NCI-H2107 treated with DMSO at 0.1 percent for 48 hours (cell line): Measurements from ENCODE around the gene MDM1.

Source experiments
- DNase-seq: peaks from one replicate; lab custom pipeline; 2025; ENCODE audit not compliant: unreplicated experiment; lab: John Stamatoyannopoulos, UW

Gene MDM1

DNA sequence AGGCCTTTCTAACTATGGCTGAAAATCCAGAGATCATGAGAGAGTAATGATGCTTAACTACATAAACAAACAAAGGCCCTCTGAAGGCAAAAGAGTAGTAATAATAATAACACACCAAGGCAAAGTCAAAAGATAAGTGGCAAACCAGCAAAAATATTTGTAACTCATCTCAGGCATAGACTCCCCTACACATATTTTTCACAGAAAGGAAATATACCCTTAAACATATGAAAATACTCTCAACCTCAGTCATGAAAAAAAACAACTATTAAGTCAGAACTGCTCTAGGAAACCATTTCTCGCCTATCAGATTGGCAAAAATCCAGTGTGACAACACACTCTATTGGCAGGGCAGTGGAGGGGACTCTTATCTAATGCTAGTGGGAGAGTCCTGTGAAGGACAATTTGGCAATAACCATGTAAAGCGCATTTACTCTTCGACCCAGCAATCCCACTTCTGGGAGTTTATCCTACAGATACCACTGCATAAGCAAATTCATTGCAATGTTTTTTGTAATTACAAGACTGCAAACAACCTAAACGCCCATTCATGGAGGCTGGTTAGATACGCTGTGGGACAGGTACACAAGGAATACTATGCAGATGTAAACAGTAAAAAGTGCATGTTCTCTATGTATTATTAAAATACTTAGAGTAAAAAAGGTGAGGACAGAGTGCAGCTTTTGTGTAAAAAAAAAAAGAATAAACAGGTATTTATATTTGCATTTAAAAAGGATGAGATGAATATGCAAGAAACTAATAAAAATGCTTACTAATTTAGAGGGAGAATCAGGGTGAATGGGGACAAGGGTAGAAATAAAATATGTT, 52.7 kb downstream of the MDM1 start:
- no peak for DNase-seq

DNA sequence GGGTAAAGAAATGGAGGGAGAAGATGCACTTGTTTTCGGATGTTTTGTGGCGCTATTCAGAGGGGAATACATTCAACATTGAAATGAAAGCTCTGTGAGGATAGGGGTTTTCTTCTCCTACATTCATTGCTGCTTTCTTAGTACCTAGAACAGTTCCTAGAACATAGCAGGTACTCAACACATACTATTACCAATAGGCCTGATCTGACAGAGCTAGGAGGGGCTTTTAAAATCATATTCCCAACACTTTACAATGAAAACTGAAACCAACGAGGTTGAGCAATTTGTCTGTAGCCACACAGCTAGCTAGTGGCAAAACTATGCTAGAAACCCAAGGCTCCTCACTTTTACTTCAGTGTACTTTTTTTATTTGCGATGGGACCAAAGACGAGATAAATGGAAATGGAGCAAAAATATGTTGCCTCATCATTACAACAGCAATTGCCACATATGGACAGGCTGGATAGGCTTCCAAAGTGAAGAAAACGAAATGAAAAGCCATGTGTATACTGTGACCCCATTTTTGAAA, 55.7 kb downstream of the MDM1 start:
- DNase-seq = no peak

DNA sequence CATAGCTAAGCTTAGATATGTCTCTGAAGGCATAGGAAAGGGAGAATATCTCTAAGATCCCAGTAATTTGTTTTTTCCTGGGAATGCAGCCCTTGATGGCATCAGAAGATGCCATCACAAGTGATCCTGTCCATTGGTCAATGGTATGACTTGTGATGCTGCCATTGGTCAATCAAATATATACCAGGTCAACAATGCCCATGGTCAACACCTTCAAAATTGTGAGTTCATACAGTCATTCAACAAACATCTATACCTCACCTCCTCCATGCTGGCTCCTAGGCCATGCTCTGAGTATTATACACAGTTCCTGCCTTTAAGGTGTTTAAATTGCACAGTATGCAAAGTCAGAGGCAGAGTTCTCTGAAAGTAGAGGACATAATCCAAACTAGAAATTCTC, 59.4 kb downstream of the MDM1 start:
- no peak for DNase-seq

DNA sequence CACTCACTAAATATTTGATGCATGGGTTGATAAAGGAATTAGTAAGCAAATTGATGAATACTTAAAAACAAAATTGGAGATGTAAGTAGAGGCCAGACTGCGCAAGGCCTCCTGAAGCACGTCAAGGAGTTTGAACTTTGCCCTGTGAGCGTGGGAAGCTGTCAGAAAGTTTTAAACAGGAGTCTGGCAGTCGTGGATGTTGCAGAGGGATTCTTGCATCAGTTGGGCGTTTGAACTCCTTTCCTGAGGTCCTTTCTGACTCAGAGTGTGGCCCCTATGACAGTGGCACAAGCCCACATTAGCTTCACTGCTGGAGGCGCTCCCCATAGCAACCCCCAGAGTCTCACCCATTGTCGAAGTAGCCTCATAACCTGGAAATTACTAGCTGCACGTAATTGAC, 60.8 kb downstream of the MDM1 start:
- DNase-seq = no peak

DNA sequence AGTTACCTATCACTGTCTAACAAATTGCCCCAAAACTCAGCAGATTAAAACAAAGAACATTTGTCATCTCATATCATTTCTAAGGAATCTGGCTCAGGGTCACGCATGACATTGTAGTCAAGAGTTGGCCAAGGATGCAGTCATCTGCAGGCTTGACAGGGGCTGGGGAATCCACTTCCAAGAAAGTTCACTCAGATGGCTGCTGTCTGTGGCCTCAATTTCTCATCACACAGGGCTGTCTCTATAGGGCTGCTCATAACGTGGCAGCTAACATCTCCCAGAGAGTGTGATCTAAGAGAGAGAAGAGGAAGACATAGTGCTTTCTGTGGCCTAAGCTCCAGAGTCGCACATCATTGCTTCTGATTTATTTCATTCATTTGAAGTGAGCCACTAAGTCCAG, 61.8 kb downstream of the MDM1 start:
- no peak for DNase-seq

DNA sequence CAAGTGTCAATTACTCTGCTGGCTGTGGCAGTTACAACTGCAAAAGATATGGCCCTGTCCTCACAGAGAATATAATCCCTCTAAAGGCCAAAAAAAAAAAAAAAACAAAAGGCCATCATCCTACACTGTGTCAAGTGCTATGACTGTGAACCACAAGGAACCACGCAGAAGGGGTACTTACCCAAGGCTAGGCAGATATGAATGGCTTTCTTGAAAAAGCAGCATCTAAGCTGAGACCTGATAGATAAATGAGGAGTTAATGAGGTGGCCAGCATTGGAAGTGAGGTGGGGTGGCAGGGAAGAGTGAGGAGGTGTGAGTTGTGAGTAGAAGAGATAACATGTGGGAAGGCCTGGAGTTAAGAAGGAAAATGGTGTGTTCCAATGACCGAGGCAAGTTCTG, 62.4 kb downstream of the MDM1 start:
- no peak for DNase-seq

DNA sequence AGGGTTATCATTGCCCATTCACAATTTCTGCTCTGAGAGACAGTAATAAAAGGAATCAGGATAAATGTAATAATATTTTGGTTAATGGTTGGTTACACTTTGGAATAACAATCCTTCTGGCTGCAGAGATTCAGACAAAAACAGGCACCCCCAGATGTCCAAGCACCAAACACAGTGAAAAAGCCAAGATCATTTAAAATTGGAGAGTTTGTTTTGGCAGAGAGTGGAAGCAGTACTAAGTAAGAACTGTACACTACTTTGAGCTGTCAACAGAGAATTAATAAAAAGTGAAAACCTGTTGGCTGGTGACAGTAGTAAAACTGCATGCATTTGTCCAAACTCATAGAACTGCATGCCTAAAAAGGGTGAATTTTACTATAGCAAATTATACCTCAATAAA, 63.2 kb downstream of the MDM1 start:
- no peak for DNase-seq

DNA sequence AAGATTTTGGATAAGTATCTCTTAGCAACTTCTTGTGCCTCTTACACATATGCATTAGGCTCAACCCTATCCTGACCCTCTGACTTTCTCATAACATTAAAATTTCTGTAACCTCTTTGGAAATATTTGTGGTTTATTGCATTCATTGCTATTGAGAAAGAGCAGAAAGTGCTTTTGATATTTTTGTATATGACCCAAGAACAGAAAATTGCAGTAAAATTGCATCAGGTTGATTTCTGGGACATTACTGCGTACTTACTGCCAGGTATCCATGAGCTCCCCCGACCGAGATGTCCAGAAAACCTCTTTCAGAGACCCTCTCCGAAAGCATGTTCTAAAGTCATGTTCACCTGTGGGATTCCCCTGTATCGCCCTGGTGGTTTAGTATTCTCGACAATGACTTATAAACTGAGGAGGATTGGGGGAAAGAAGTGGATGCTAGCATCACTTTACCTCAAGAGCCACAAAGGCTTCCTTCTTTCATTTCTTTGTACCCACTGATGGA, 64.2 kb downstream of the MDM1 start:
- DNase-seq = no peak

DNA sequence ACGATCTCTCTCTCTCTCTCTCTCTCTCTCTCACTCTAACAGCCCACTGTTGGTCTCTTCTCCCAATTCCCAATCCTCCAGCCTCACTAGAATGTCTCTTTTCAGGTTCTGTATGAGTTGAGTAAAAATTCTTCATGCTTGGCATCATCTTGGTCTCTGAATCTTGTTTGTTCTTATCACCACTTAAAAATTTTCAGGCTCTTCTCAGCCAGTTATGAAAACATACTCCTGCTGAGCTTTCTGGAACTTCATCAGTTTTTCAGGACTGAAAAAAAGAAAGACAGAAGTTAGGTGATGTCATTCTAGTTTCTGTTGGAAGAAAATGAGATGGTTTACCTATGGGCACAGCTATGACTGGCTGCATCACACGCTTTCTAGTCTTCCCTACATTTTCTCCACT, 67.3 kb downstream of the MDM1 start:
- DNase-seq = no peak

DNA sequence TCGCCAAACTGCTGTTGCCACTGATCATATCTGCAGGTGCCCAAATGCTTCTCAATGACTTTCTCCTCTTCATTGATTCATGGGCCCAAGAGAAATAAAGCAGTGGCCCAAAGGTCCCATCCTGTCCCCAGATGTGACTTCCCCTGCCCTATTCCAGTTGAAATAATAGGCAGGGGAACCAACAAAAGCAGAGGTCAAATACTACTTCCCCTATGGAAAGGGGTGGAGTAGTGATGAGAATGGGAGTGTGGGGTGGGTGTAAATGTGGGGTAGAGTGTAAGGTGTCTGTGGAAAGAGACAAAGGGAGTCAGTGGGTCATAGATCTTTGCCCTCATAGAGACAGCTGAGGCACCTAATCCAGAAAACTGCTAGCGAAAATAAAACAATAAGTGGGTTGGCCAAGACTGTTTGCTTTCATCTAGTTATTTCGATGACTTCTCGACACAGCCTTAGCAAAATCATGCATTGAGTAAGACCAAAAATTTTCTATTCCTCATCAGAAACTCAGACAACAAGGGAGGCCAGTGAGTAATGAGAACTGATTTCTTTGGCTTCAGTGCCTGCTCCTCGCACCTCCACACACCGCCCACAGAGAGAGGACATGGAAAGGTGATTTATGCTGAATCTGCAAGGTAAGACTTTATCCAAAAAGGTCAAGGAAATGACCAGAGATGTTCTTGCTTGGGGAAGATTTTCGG, 67.9 kb downstream of the MDM1 start:
- DNase-seq = no peak

DNA sequence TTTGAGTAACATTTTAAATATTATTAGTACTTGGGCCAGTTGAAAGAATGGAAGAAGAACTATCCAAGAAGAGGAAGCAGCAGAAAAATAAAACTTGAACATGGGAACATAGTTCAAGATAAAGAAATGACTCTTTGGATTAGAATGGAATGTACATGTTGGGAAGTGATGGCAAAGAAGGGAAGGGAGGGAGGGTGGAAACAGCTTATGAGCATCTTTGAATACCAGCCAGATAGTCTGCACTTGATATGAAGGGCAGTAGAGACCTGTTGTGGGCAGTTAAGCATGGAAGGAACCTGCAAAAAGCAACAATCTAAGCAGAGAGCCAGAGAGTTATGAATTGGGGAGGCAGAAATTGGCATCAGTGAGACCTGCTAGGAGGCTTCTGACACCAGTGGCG, 68.8 kb downstream of the MDM1 start:
- DNase-seq = no peak

DNA sequence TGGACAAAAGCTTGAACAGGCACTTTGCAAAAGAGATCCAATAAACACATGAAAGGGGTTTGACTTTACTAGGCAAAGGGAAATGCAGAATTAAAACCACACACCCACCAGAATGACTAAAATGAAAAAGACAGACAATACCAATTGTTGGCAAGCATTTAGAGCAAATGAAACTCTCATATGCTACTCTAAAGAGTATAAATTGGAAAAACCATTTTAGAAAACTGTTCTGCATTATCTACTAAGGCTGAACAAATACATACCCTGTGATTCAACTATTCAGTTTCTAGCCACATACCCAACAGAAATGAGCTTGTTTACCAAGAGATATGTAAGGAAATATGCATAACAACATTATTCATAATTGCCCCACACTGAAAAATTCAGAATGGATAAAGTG, 70.3 kb downstream of the MDM1 start:
- no peak for DNase-seq

DNA sequence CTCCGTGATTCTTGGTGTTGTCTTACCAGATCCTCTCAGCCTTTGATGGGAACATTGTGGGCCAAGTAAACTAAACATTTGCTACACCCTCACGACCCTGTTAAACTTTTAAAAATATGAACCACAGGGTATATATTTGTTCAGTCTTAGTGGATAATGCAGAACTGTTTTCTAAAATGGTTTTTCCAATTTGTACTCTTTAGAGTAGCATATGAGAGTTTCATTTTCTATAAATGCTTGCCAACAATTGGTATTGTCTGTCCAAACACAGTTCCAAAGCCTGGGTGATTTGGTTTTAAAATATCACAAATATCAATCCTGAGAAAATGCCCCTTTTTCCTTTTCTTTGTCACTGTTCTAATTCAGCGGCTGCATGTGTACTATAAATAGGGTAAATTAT, 72.0 kb downstream of the MDM1 start:
- no peak for DNase-seq

DNA sequence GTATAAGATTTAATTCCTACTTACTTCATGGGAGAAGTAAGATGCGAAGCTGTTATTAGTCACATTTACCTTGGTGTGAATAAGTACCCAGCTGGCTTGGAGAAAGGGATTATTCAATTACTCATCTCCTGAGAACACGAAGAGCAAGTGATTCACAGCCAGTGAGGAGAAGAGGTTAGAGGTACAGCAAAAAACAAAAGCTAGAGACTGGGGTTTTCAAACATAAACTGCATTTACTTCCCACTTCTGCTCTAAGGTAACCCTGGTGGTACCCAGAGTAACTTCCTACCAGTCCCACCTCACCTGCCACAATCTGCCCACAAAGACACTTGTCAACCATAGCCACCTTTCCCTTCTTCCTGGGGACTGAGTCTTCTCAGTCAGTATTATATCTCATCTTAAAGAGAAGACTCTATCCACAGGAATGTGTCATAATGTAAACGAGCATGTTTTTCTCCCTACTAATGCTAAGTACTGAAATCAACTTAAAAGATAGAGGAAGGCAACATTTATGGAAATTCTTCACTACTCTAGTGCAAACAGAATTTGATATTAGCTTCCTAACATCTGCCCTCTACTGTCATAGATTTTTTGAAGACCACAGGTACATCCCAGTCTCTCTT, 72.7 kb downstream of the MDM1 start:
- no peak for DNase-seq

DNA sequence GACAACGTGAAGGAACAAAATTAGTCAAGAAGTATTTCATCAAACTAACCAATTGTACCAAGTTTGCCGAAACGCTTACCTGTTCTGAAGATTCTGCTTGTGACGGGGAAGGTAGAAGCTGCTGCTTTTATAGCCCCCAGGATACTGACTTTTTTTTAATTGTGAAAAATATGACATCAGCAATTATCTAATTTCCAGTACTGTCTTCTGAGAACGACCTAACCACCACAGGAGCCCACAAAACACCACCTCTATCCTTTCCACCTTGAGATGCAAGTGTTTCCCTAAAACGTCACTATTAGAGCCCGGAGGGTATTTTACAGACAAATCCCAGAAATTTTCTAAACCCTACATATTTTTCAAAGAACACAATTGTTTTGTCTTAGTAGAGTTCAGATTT, 78.7 kb downstream of the MDM1 start, which contains the start of gene IL22:
Gene IL22 (minus strand): TSS at position 101 of the 400 bp plus-strand sequence. CDS start 156 bp downstream, outside the sequence.
- DNase-seq = no peak

DNA sequence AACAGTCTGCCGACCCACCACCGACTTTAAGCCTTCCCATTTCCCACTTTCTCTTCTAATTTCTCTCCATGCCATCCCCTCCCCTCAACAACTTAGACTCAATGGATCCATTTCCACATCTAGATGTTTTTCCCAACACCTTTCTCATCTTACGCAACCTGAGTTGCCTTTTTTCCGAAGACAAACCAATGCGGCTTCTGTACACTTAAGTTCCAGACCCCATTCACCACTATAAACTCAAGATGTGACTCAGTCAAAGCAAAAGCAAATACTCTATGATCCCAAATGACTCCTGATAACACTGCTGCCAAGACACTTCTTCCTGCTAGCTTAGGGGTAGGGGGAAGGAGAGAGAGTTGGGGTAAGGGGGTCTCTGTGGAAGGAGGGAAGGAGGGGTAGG, 80.1 kb downstream of the MDM1 start:
- no peak for DNase-seq

DNA sequence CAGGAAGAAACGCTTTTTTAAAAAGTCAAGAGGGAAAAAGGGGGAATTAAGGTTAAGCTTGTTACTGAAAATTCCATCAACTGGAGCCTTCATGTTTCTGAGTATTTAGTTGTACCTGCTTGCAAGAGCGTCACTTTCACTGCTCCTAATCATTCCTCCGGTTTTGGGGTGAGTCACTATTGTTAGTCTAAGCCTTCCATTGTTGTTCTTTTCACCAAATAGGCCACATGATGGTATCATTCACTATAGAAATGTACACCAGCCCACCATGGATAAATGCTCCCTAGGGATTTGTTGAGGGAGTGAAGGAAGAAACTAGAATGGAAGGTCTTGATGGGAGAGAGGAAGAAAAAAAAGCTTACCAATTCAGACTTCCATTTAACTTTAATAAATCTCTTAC, 81.7 kb downstream of the MDM1 start:
- no peak for DNase-seq

DNA sequence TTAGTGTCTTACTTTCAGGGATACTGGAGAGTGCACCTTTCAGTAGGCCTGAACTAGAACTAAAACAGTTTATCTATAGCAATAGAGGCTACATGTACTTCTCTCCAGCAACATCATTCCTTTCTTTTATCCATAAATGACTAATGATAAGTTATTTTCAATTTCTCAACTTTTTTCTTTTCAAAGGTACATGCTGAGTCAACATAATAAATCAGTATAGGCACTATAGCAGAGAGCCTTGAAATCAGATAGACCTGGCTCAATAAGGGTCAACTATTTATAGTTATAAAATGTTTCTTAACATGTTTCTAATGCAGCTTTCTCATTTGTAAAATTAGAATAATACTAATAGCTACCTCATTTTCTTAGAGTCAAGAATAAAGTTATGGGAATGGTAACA, 84.4 kb downstream of the MDM1 start:
- DNase-seq = no peak

DNA sequence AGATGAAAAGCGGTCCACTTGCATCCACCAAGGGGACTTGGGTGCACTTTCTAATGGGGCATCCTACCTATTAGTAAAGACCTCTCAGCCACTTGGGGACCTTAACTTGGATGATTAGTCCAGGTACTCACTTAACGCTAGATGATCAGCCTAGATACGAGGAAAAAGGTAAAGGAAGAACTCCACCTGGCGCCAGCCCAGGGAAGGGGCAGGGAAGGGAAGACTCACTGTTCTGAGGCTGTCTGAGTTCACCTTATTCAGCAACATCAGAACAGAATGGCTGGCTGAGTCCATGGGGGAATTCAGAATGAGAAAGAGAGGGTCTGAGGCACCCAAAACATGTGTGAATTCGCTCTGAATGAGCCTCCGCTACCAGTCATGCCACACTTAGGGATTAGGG, 85.8 kb downstream of the MDM1 start:
- no peak for DNase-seq

DNA sequence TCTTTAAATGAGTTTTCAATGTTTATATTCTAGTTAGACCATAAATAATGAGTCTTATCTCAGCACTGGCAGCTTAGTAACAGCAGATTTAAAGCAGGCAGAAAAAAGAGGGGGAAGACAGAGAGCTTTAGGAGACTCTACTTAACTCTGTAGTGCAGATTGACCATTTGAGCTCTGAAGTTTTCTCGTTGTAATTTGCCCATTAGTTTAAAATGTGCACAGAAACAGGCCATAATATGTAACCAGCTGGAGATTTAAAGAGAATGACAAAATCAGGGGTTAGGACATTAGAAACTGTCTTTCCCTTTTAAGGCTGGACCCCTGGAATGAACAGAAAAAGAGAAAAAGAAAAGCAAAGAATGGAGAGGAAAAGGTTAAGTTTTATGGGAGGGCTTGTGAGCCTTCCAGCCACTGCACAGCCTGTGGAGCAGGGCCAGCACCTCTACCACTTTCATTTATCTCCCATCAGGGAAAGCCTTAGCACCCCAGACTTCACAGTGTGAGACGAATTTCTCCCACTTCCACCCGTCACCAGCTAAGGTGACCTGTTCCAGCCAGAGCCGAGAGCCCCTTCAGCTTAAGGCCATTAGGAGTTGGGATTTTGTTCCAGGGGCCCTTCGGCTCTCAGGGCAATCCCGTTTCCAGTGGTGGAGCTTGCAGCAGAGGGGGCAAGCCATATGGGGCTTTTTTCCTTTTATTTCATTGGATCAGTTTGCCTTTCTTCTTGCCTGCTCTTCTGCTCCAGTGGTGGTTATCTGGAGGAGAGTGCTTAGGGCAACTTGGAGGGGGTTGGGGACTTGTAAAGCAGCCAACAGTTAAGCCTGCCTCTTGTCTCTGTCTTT, 86.8 kb downstream of the MDM1 start:
- DNase-seq = no peak
